HepG2 (cell line): ENCODE data around the gene MTO1. TPM values are rescaled to one million over a fixed set of nuclear protein-coding genes. Genes with fewer than 3 reads are reported as not detected.

Experiments used
- AHR ChIP-seq: IDR thresholded peaks from 2 replicates; pipeline ENCODE4 v1.6.1; 2018; ENCODE audit warnings: missing genetic modification reagents, missing compliant biosample characterization
- BCL6 ChIP-seq: IDR thresholded peaks from 2 replicates; pipeline ENCODE4 v1.6.1; 2016; ENCODE audit warnings: missing genetic modification reagents, missing compliant biosample characterization
- CAMTA2 ChIP-seq: sonication (generic); formaldehyde crosslinking; IDR thresholded peaks from 2 replicates; pipeline ENCODE4 v1.4.0; 2020; ENCODE audit warnings: mild to moderate bottlenecking, missing genetic modification reagents, borderline replicate concordance
- DNMT1 ChIP-seq: sonication (generic); formaldehyde crosslinking; IDR thresholded peaks from 2 replicates; pipeline ENCODE4 v1.5.1; 2020; ENCODE audit warnings: mild to moderate bottlenecking, missing genetic modification reagents
- E2F1 ChIP-seq: sonication (generic); formaldehyde crosslinking; IDR thresholded peaks from 2 replicates; pipeline ENCODE4 v1.5.0; 2020; ENCODE audit warnings: missing genetic modification reagents
- FOXC1 ChIP-seq: sonication (generic); formaldehyde crosslinking; IDR thresholded peaks from 2 replicates; pipeline ENCODE4 v1.8.0; 2022; ENCODE audit warnings: mild to moderate bottlenecking, missing genetic modification reagents, borderline replicate concordance
- KDM4B ChIP-seq: sonication (generic); formaldehyde crosslinking; IDR thresholded peaks from 2 replicates; pipeline ENCODE4 v1.4.0; 2020; ENCODE audit warnings: missing genetic modification reagents
- MTF2 ChIP-seq: sonication (generic); formaldehyde crosslinking; IDR thresholded peaks from 2 replicates; pipeline ENCODE4 v1.5.0; 2020; ENCODE audit warnings: missing genetic modification reagents, borderline replicate concordance
- PRDM4 ChIP-seq: sonication (generic); formaldehyde crosslinking; IDR thresholded peaks from 2 replicates; pipeline ENCODE4 v1.9.0; 2021; ENCODE audit warnings: missing genetic modification reagents, borderline replicate concordance
- SMAD9 ChIP-seq: sonication (generic); formaldehyde crosslinking; IDR thresholded peaks from 2 replicates; pipeline ENCODE4 v1.5.1; 2020; ENCODE audit warnings: mild to moderate bottlenecking, missing genetic modification reagents
- TEF ChIP-seq: sonication (generic); formaldehyde crosslinking; IDR thresholded peaks from 2 replicates; pipeline ENCODE4 v1.5.0; 2020; ENCODE audit warnings: missing genetic modification reagents
- THAP11 ChIP-seq: IDR thresholded peaks from 2 replicates; pipeline ENCODE4 v1.6.1; 2016; ENCODE audit warnings: missing biosample characterization, missing genetic modification reagents
- ZBTB37 ChIP-seq: sonication (generic); formaldehyde crosslinking; IDR thresholded peaks from 2 replicates; pipeline ENCODE4 v1.4.0; 2020; ENCODE audit warnings: mild to moderate bottlenecking, missing genetic modification reagents
- ZBTB4 ChIP-seq: sonication (generic); formaldehyde crosslinking; IDR thresholded peaks from 2 replicates; pipeline ENCODE4 v1.4.0; 2020; ENCODE audit warnings: missing genetic modification reagents, mild to moderate bottlenecking, borderline replicate concordance
- ZMYM3 ChIP-seq: sonication (generic); formaldehyde crosslinking; IDR thresholded peaks from 2 replicates; pipeline ENCODE4 v1.5.1; 2020; ENCODE audit warnings: mild to moderate bottlenecking, missing genetic modification reagents
- ZNF232 ChIP-seq: sonication (generic); formaldehyde crosslinking; IDR thresholded peaks from 2 replicates; pipeline ENCODE4 v1.4.0; 2020; ENCODE audit warnings: missing genetic modification reagents, borderline replicate concordance
- ZNF550 ChIP-seq: sonication (generic); formaldehyde crosslinking; IDR thresholded peaks from 2 replicates; pipeline ENCODE4 v1.4.0; 2020; ENCODE audit warnings: mild to moderate bottlenecking, missing genetic modification reagents, borderline replicate concordance
- ZNF558 ChIP-seq: sonication (generic); formaldehyde crosslinking; IDR thresholded peaks from 2 replicates; pipeline ENCODE4 v1.9.0; 2022; ENCODE audit warnings: mild to moderate bottlenecking, missing genetic modification reagents, borderline replicate concordance
- ZNF766 ChIP-seq: sonication (generic); formaldehyde crosslinking; IDR thresholded peaks from 2 replicates; pipeline ENCODE4 v1.5.0; 2020; ENCODE audit warnings: missing genetic modification reagents, borderline replicate concordance
- polyA plus RNA-seq, 8 experiments: library from polyadenylated mRNA; depleted of rRNA in 3 of 8; stranded (reverse) in 7 of 8; unstranded in 1 of 8; fragments of >200 nt; fragmentation: Illumina TruSeq in 4 of 8; extraction: Trizol in 4 of 8; gene quantifications; 2 replicates each; pipeline versions ENCODE4 v1.2.1 to v1.2.3, GENCODE V29; 2011 to 2016; ENCODE audit warnings: low read depth in 4 of 8, missing spikeins in 1 of 8, mixed read lengths in 1 of 8; ENCODE audit not compliant: insufficient read depth in 1 of 8
- total RNA-seq, 5 experiments: library from RNA; depleted of rRNA; stranded (reverse); fragments of >200 nt; fragmentation: Illumina TruSeq; extraction: Trizol; gene quantifications; 2 replicates each; pipeline ENCODE4 v1.2.3, GENCODE V29; 2016; ENCODE audit warnings: low read depth in 1 of 5

Gene MTO1
- total and polyA plus RNA-seq, 2 of the 13 experiments (the other 11 are each of a cell fraction or from before 2014, with no cell fraction given): 21.1 to 45.3 TPM

GRCh38 chr6:73461537-73462350, at the start of gene MTO1 (continued):
- TF ChIP-seq ZNF232 (CRISPR knock-in tag) (no peak), FOXC1 (CRISPR knock-in tag) (peak; percentile 67), THAP11 (CRISPR knock-in tag) (peak; percentile 81), BCL6 (CRISPR knock-in tag) (no peak; the same call in 1 of the 2 replicates), ZNF558 (CRISPR knock-in tag) (peak; percentile 73; the same call in 1 of the 2 replicates), ZBTB37 (CRISPR knock-in tag) (no peak), PRDM4 (no peak), MTF2 (CRISPR knock-in tag) (0 out of 2 replicates have a peak, but pooled peaks have one; percentile 27), ZMYM3 (CRISPR knock-in tag) (peak; percentile 49; the same call in 1 of the 2 replicates), CAMTA2 (CRISPR knock-in tag) (no peak), ZBTB4 (no peak), SMAD9 (CRISPR knock-in tag) (no peak), ZNF766 (peak; percentile 29; the same call in 1 of the 2 replicates), AHR (CRISPR knock-in tag) (no peak; the same call in 1 of the 2 replicates), KDM4B (CRISPR knock-in tag) (no peak), ZNF550 (CRISPR knock-in tag) (no peak), DNMT1 (CRISPR knock-in tag) (no peak), TEF (CRISPR knock-in tag) (peak; percentile 91; the same call in 1 of the 2 replicates), E2F1 (no peak)
